GM21576 (cell line): ENCODE measurements around the gene SVIL.
A peak's percentile ranks its signal among the peaks of the same experiment; 100 is the strongest.

Experiments
- ATAC-seq: cut with Tn5 transposase; IDR thresholded peaks from one replicate; pipeline ENCODE4 v1.9.1; 2021; ENCODE audit warnings: mild to moderate bottlenecking, moderate library complexity; ENCODE audit not compliant: unreplicated experiment

Gene SVIL

GRCh38 chr10:29650552-29650944 lies 15.8 kb upstream of the SVIL start:
- ATAC-seq = no peak

- no peak for ATAC-seq
Measured at GRCh38 chr10:29649561-29650551, 15.1 kb upstream of the SVIL start.

GRCh38 chr10:29648983-29649268 lies 14.2 kb upstream of the SVIL start:
- no peak for ATAC-seq

- ATAC-seq = no peak
Measured at GRCh38 chr10:29648114-29648982, 13.6 kb upstream of the SVIL start.

GRCh38 chr10:29647478-29647877 lies 12.7 kb upstream of the SVIL start:
- ATAC-seq = no peak

GRCh38 chr10:29646960-29647461 lies 12.2 kb upstream of the SVIL start:
- ATAC-seq = no peak

GRCh38 chr10:29646238-29646902 lies 11.6 kb upstream of the SVIL start:
- no peak for ATAC-seq

GRCh38 chr10:29643771-29644501 lies 9.2 kb upstream of the SVIL start:
- ATAC-seq = no peak

GRCh38 chr10:29642990-29643389 lies 8.2 kb upstream of the SVIL start:
- ATAC-seq = no peak

GRCh38 chr10:29637537-29637936 lies 2.8 kb upstream of the SVIL start:
- no peak for ATAC-seq

- ATAC-seq = no peak
Measured at GRCh38 chr10:29636178-29636577, 1.4 kb upstream of the SVIL start.

GRCh38 chr10:29635711-29636144 lies 957 bp upstream of the SVIL start:
- peak; percentile 70 for ATAC-seq

- no peak for ATAC-seq
Measured at GRCh38 chr10:29634105-29634504, 666 bp downstream of the SVIL start.

GRCh38 chr10:29631049-29631339 lies 3.8 kb downstream of the SVIL start:
- no peak for ATAC-seq

- ATAC-seq = no peak
Measured at GRCh38 chr10:29630205-29631048, 4.3 kb downstream of the SVIL start.

- no peak for ATAC-seq
Measured at GRCh38 chr10:29628912-29629526, 5.8 kb downstream of the SVIL start.

- no peak for ATAC-seq
Measured at GRCh38 chr10:29628311-29628710, 6.5 kb downstream of the SVIL start.

GRCh38 chr10:29627201-29628132 lies 7.3 kb downstream of the SVIL start:
- no peak for ATAC-seq
